AG04450 (cell line): ENCODE measurements around the gene FBXO47. TPM values are rescaled to one million over a fixed set of nuclear protein-coding genes. Genes with fewer than 3 reads are reported as not detected.

ENCODE experiments used
- CTCF ChIA-PET: fragments of 300-600, 350-600 bp; formaldehyde crosslinking; extraction: SDS; loops from one replicate; lab custom pipeline; 2022; ENCODE audit warnings: antibody characterized with exemption, inconsistent platforms; lab: Charles Lee
- POLR2A ChIA-PET: fragments of 350-600 bp; formaldehyde crosslinking; extraction: SDS; loops from one replicate; lab custom pipeline; 2021; ENCODE audit warnings: antibody characterized with exemption, inconsistent platforms; lab: Yijun Ruan, JAX
- DNase-seq: peaks from one replicate; pipeline ENCODE4 v3.0.0-alpha.2; 2011; ENCODE audit warnings: low read depth, low spot score
- H3K27ac ChIP-seq: one replicate; pipeline ENCODE4 v1.5.1; 2012; ENCODE audit warnings: low read depth, low read length, control low read depth
- H3K27me3 ChIP-seq: one replicate; pipeline ENCODE4 v1.6.0; 2012; ENCODE audit warnings: low read length; ENCODE audit not compliant: control insufficient read depth, insufficient read depth
- H3K4me3 ChIP-seq: 2 replicates; pipeline ENCODE4 v1.5.1; 2011; ENCODE audit warnings: mild to moderate bottlenecking, low read depth, low read length, control low read depth
- H3K9me3 ChIP-seq: 2 replicates; pipeline ENCODE4 v1.5.1; 2012; ENCODE audit warnings: low read length; ENCODE audit not compliant: control insufficient read depth, insufficient read depth
- CTCF ChIP-seq: IDR thresholded peaks from 2 replicates; pipeline ENCODE4 v1.5.1; 2011; ENCODE audit warnings: low read depth, low read length, control low read depth, inconsistent platforms
- polyA plus RNA-seq: library from polyadenylated mRNA; depleted of rRNA; stranded (reverse); fragments of >200 nt; gene quantifications from 2 replicates; pipeline ENCODE4 v1.2.3, GENCODE V29; 2011

The FBXO47 gene
- polyA plus RNA-seq, 1 experiment = not detected

DNA sequence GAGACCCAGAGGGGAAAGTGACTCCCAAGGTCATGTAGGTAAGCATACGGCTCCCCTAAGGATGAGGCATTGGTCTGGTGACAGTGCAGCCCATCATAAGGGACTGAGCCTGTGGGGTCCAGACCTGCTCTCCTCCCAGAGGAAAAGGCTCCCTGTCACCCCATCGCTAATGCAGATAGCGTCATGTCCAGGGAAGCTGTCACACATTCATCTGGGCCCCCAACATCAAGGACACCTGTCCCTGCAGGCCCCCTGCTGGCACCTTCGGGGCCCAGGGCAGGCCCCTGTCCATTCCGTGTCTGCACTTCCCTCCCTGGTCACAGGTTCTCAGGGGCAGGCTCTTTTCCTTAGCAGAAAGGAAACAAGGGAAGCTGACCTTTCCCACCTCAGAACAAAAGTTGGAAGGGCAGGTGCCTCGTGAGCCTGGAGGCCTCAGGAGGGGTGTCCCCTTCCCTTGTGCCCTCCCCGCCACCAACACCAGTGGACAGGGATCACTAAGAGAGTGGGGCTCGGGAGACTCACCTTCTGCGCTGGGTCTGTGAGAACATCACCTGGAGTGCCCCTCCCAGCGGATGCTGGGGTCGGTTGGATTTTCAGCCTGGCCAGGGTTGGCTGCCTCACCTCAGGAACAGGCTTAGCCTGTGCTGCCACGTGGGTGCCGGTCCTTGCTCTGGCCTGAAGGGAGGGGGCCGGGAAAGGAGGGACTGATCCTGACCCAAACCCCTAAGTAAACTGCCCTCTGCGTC lies 59.1 kb downstream of the FBXO47 start:
- H3K27me3 ChIP-seq = no peaks in the 10 kb centered on the region
- H3K9me3 ChIP-seq = no peaks in the 10 kb centered on the region; the same call in 1 of the 2 replicates
- ChIA-PET CTCF (interaction anchor here (2.0 kb wide), 1 partner anchor 245 kb away, joined by 11 read pairs; no protein-coding TSS in a partner anchor), POLR2A (no interaction called here)
- H3K4me3 ChIP-seq = no peak overlapping the region
- DNase-seq = no peak
- no peak for TF ChIP-seq CTCF
- no peak overlapping the region for H3K27ac ChIP-seq

DNA sequence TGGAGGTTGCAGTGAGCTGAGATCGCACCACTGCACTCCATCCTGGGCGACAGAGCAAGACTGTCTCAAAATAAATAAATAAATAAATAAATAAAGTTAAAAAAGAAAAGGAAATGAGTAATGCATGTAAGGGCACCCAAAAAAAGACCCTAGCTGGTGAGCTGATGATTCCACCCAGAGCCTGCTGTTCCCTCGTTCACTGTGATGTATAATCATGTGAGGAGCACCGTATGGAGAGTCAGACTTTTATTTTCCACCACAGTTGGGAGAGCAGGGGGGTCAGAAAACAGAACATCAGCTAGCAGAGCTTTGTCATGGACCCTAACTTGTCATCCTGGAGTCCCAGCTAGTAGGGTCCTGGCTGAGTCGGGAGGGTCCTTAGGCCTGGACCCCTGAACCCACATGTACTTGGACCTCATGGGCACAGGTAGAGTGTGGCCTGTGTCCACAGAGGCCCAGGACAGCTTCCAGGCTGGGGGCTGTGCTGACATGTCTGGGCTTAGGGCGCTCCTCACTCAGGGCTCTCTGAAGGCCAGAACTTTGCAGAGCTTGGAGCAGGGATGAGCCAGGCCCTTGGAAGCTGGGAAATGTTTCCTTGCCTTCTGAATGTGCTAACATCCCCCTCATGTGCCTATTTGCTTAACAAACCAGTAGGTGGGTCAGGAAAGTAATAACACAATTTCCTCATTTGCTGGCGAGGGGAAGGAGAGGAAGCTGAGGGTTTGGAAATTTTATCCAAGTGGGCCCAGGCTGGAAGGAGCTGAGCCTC lies 60.6 kb downstream of the FBXO47 start:
- H3K27me3 ChIP-seq = no peaks in the 10 kb centered on the region
- DNase-seq = no peak
- H3K9me3 ChIP-seq = no peaks in the 10 kb centered on the region
- no peak overlapping the region for H3K4me3 ChIP-seq
- no peak for TF ChIP-seq CTCF
- ChIA-PET CTCF (interaction anchor here (2.0 kb wide), 1 partner anchor 246 kb away, joined by 11 read pairs; no protein-coding TSS in a partner anchor), POLR2A (interaction anchor here (0.9 to 2.0 kb wide), 2 partner anchors 33 to 37 kb away, joined by 3 to 7 read pairs; partner anchors contain the start of gene LASP1)
- peak overlapping the region; percentile 39 for H3K27ac ChIP-seq

GRCh38 chr17:38905375-38905774 lies 61.8 kb downstream of the FBXO47 start:
- H3K27ac ChIP-seq = no peak overlapping the region
- CTCF ChIA-PET = no interaction called here
- POLR2A ChIA-PET = no interaction called here
- no peaks in the 10 kb centered on the region for H3K27me3 ChIP-seq
- no peaks in the 10 kb centered on the region for H3K9me3 ChIP-seq
- no peak for TF ChIP-seq CTCF
- H3K4me3 ChIP-seq = no peak overlapping the region
- DNase-seq = no peak

- Histone ChIP-seq H3K27ac (no peak overlapping the region), H3K27me3 (no peaks in the 10 kb centered on the region), H3K9me3 (no peaks in the 10 kb centered on the region), H3K4me3 (no peak overlapping the region)
- no peak for DNase-seq
- POLR2A ChIA-PET = interaction anchor here (0.7 kb wide), 1 partner anchor 249 kb away, joined by 4 read pairs; no protein-coding TSS in a partner anchor
- CTCF ChIA-PET = no interaction called here
- TF ChIP-seq CTCF = no peak
Measured at GRCh38 chr17:38904892-38905291, 62.3 kb downstream of the FBXO47 start.

DNA sequence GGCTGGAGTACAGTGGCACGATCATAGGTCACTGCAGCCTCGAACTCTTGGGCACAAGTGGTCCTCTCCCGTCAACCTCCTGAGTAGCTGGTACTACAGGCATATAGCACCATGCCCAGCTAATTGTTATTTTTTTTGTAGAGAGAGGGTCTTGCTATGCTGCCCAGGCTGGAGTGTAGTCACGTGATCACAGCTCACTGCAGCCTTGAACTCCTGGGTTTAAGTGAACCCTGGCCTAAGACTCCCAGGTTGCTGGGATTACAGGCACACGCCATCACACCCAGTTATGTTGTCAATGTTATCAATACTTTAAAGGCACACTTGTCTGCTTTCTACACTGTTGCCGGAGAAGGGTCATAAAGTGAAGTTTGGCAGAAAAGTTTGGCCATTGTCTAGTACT lies 63.8 kb downstream of the FBXO47 start:
- H3K27ac ChIP-seq = no peak overlapping the region
- no peak for TF ChIP-seq CTCF
- H3K4me3 ChIP-seq = no peak overlapping the region
- no peaks in the 10 kb centered on the region for H3K9me3 ChIP-seq
- H3K27me3 ChIP-seq = no peaks in the 10 kb centered on the region
- CTCF ChIA-PET = no interaction called here
- POLR2A ChIA-PET = no interaction called here
- no peak for DNase-seq
